OCI-M1 (cell line): ENCODE results near the gene WAS.
"Not testable (repeated sequence)": the region's sequence is repeated elsewhere in the genome, so short reads cannot be mapped to it uniquely, and the experiment has no call there.

Experiments used
- DNase-seq: peaks from one replicate; lab custom pipeline; 2025; lab: John Stamatoyannopoulos, UW

WAS gene

GRCh38 chrX:48683411-48683982, at the start of gene WAS:
Gene WAS, plus strand, starts transcription at chrX:48683799. Its CDS starts 55 bp downstream, at chrX:48683854.
- peak; percentile 84 for DNase-seq

- no peak for DNase-seq
These were observed 47.3 kb upstream of the WAS start for GRCh38 chrX:48636301-48636700.

DNA sequence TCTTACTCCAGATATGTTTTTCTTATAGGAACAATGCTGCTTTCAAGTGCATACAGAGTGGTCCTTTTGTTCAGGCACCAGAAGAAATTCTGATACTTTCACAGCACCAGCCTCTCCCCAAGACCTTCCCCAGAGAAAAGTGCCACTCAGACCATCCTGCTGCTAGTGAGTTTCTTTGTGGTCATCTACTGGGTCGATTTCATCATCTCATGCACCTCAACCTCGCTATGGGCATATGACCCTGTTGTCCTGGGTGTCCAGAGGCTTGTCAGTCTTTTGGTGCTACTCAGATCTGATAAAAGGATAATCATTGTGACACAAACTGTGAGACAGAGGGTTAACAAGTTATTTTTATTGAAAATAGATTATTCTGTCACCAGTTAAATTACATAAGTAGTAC, 46.8 kb upstream of the WAS start:
- DNase-seq: peak; percentile 63

DNA sequence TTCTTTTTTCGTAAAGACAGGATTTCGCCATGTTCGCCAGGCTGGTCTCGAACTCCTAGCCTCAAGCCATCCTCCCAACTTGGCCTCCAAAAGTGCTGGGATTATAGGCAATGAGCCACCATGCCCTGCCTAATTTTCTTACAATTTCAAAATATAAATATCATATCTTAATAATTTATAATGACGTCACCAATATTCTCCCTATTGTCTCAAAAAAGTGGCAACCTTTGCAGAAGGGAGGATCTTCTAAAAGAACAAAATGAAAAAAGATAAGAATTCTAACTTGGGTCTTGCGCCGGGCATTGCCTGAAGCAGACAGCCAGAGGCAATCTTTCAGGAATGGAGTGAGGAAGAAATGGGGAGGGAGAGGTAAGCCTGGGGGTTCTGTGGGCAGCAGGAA, 37.9 kb upstream of the WAS start:
- DNase-seq: no peak

GRCh38 chrX:48648336-48648751, 35.3 kb upstream of the WAS start:
- DNase-seq: peak; percentile 73

DNA sequence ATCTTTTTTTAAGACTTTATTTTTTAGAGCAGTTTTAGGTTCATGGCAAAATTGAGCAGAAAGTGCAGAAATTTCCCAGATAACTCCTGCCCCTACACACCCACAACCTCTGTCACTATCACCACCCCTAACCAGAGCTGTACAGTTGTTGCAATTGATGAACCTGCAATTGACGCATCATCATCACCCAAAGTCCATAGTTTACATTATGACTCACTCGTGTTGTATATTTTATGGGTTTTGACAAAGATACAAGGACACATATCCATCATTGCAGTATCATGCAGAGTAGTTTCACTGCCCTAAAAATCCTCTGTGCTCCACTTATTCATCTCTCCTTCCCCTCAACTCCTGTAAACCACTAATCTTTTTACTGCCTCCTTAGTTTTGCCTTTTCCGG, 34.5 kb upstream of the WAS start:
- DNase-seq: no peak

DNA sequence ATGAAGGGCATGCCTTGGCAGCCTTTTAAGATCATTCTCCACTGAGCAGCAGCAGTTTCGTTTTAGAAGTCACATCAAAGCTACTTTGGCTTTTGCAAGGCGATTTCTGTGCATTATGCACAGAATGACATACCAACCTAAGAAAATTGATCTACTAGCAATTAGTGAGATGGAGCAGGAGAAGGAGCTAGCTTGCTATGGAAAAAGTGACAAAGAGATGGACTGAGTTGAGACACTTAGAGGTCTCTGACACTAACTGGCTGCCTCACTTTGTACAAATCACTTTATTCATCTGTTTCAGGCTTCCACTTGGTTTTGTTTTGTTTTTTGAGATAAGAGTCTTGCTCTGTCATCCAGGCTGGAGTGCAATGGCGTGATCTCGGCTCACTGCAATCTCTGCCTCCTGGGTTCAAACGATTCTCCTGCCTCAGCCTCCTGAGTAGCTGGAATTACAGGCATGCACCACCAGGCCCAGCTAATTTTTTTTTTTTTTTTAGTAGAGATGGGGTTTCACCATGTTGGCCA, 31.5 kb upstream of the WAS start:
- DNase-seq: peak; percentile 16

DNA sequence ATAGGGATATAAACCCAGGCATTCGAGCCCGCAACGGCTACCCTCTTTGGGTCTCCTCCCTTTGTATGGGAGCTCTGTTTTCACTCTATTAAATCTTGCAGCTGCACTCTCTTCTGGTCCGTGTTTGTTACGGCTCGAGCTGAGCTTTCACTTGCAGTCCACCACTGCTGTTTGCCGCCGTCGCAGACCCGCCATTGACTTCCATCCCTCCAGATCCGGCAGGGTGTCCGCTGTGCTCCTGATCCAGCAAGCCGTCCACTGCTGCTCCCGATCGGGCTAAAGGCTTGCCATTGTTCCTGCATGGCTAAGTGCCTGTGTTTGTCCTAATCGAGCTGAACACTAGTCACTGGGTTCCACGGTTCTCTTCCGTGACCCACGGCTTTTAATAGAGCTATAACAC, 28.9 kb upstream of the WAS start:
- DNase-seq: not testable (repeated sequence)

DNA sequence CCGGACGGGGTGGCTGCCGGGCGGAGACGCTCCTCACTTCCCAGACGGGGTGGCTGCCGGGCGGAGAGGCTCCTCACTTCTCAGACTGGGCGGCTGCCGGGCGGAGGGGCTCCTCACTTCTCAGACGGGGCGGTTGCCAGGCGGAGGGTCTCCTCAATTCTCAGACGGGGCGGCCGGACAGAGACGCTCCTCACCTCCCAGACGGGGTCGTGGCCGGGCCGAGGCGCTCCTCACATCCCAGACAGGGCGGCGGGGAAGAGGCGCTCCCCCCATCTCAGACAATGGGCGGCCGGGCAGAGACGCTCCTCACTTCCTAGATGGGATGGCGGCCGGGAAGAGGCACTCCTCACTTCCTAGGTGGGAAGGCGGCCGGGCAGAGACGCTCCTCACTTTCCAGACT, 23.9 kb upstream of the WAS start:
- DNase-seq: not testable (repeated sequence)

DNA sequence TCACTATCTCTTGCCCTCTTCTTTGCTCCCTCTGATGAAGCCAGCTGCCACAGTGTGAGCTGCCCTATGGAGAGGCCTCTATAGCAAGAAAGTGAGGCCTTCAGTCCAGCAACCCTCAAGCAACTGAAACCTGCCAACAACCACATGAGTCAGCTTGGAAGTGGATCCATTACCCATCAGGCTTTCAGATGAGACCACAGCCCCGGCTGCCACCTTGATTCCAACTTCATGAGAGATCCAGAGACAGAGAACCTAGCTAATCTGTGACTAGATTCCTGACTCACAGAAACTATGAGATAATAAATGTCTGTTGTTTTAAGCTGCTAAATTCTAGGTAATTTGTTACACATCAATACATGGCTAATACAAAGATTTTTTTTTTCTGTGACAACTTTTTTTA, 20.4 kb upstream of the WAS start:
- no peak for DNase-seq

DNA sequence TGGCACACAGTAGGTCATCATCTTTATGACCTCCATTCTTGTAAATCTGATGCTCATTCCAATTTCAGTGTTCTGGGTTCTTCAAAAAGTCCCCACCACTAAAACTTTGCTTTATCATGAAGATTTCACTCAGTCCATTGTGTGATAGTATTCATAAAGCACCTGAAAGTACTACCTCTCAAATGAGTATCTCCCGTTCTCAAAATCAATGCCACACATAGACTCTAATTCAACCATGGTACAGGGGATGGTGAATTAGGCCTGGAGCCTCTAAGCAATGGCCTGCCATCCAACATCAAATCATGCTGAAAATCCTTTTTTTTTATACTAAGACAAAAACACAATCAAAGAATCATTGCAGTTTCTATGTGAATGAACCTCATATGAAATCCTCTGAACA, 19.4 kb upstream of the WAS start:
- DNase-seq: no peak

- no peak for DNase-seq
These were observed 17.6 kb upstream of the WAS start for GRCh38 chrX:48665991-48666390.

DNA sequence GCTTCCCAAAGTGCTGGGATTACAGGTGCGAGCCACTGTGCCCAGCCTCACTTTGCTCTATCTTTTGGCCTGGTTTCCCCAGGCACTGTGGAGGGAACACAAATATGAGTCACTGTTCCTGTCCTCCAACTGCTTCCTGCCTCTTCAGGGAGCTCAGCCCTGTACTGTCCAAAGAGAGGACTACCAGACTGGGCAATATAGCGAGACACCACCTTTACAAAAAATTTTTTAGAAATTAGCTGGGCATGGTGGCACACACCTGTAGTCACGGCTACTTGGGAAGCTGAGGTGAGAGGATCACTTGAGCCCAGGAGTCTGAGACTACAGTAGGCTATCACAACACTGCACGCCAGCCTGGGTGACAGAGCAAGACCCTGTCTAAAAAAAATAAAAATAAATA, 16.9 kb upstream of the WAS start:
- no peak for DNase-seq

DNA sequence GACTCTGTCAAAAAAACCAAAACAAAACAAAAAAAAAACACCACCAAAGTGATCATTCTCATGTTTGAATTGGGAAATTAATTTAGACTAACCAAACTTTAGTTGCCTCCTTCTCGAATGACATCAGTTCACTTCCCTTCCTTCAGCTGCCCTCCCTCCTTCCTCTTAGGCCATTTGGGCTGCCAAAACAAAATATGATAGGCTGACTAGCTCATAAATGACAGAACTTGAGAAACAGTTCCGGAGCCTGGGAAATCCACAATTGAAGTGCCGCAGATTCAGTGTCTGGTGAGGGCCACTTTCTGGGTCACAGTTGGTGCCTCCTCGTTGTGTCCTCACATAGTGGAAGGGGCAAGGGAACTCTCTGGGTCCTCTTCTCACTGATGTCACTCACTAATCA, 16.1 kb upstream of the WAS start:
- DNase-seq: no peak

- not testable (repeated sequence) for DNase-seq
These were observed 15.4 kb upstream of the WAS start for GRCh38 chrX:48668187-48668586.

DNA sequence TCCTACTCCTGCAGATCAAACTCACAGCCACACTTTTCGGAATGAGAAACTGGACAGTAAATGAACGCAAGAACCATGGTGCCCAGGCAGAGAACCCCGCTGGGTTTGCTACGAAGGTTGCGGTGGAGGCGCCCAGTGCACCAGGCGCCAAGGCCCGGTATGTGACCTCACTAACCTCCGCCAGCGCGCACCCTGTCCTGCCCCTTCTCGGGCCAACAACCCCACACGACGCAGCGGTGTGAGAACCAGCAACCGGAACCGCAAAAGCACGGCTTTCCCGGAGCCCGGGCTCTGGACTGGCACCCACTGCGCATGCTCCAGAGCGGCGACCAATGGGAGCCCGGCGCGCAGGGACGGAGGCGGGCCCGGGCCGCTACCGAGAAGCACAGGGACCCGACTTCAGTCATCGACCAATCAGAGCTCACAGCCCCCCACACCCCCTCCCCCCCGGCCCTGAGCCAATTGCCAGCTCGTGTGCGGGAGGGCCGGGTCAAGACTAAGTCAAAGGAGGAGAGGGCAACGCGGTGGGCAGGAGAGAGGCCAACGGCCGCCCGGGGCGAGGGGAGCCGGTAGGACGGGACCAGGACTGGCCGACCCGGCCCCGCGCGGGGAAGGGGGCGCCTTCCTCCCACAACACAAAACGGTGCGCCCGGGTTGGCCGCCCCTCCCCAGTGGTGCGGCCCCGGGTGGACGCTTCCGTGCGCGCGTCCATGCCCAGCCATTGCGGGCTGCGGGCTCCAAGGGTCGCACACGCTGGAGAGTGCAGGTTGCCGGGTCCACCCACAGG, 7.3 kb upstream of the WAS start:
- DNase-seq: peak; percentile 94

- no peak for DNase-seq
These were observed 6.7 kb upstream of the WAS start for GRCh38 chrX:48676893-48677270.

DNA sequence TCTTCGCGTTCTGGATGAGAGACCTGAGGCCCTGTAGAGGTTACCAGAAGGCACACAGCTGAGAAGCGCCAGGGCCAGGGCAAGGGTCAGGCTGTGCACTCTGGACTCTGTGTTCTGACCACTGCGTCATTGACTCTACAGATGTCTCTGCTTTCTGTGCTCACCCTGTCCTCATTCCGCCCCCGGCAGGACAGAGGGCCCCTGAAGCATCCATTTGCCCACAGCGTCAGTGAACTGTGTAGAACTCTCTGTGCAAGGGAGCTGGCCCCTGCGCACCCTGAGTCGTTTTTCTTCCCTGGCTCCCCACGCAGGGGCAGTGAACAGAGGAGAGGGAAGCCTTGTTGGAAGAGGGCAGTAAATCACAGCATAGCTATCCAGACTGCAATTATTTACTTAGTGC, 6.1 kb upstream of the WAS start:
- no peak for DNase-seq

GRCh38 chrX:48680467-48680866, 3.1 kb upstream of the WAS start:
- DNase-seq: peak; percentile 94

- DNase-seq: not testable (repeated sequence)
These were observed 2.7 kb upstream of the WAS start for GRCh38 chrX:48680925-48681324.

- no peak for DNase-seq
These were observed 1.9 kb upstream of the WAS start for GRCh38 chrX:48681539-48682183.

DNA sequence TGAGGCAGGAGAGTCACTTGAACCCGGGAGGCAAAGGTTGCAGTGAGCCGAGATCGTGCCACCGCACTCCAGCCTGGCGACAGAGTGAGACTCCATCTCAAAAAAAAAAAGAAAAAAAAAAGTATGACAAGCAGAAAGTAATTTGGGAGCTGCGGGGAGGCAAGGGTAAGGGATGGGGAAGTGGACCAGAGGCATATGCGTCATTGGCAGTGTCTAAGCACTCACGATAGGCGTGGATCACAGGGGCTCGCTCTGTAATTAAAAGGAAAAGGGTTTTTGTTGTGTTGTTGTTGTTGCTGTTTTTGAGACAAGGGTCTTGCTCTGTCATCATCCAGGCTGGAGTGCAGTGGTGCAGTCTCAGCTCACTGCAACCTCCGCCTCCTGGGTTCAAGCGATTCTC, 804 bp upstream of the WAS start:
- not testable (repeated sequence) for DNase-seq

DNA sequence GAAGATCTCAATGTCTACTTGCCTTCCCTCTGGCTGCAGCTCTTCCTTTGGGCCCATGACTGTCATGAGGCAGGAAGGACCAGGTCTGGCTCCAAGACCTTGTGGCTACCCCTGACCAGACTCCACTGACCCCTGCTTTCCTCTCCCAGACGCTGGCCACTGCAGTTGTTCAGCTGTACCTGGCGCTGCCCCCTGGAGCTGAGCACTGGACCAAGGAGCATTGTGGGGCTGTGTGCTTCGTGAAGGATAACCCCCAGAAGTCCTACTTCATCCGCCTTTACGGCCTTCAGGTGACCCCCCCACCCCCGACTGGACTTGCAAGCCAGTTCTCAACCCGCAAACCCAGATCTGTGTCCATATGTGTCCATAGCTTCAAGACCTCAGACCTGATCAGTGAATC, 535 bp downstream of the WAS start:
- DNase-seq: no peak
